Tibial nerve (tissue), 4 donors: ENCODE data around the gene SIX2.

Experiments
- CTCF ChIP-seq, 5 experiments: fragments of 200-600 bp in 3 of 5; fragments of 450-650 bp in 2 of 5; sonication (generic) in 3 of 5; IDR thresholded peaks; one replicate each; pipeline ENCODE4 v1.5.1; 2016 to 2019; ENCODE audit warnings: antibody characterized with exemption in 5 of 5, mild to moderate bottlenecking in 3 of 5, moderate library complexity in 2 of 5
- EP300 ChIP-seq, 2 donors: sonication (generic); formaldehyde crosslinking; IDR thresholded peaks; one replicate each; pipeline ENCODE4 v1.6.1; 2017; ENCODE audit warnings: antibody characterized with exemption in 2 of 2, mild to moderate bottlenecking in 1 of 2

GRCh38 chr2:45000921-45001868 lies 8.1 kb downstream of the SIX2 start:
- TF ChIP-seq CTCF (IDR thresholded peaks at IDR 0.05) (no peak), EP300 (IDR thresholded peaks at IDR 0.05) (no peak)
